IMR-90 (cell line): ENCODE data around the gene SYNPR. TPM values are rescaled to one million over a fixed set of nuclear protein-coding genes. Genes with fewer than 3 reads are reported as not detected.

Experiments used
- ATAC-seq: fragments of 200-7000 bp; cut with Tn5 transposase; 2 replicates; pipeline ENCODE4 v1.9.1; 2020; ENCODE audit warnings: low read depth, mild to moderate bottlenecking, moderate library complexity
- BruUV-seq: library from RNA; stranded (reverse); fragments of 400-500 nt; replicated peaks from 2 replicates; lab custom pipeline; 2021; lab: Mats Ljungman, UMichigan
- CTCF ChIA-PET: fragments of 300-600 bp; formaldehyde crosslinking; extraction: SDS; loops from one replicate; lab custom pipeline; 2021; ENCODE audit warnings: antibody characterized with exemption; lab: Yijun Ruan, JAX
- POLR2A ChIA-PET: fragments of 300-600 bp; sonication (Branson Sonifier 250); formaldehyde crosslinking; loops from one replicate; lab custom pipeline; 2022; ENCODE audit warnings: antibody characterized with exemption; ENCODE audit not compliant: unreplicated experiment; lab: Charles Lee
- DNase-seq: peaks from one replicate; pipeline ENCODE4 v3.0.0; 2013
- H2AFZ ChIP-seq: replicated peaks from 2 replicates; pipeline ENCODE3; 2013; ENCODE audit warnings: low read length, mild to moderate bottlenecking; ENCODE audit not compliant: poor library complexity
- H2AK5ac ChIP-seq: 2 replicates; pipeline ENCODE4 v1.6.1; 2013; ENCODE audit warnings: low read depth, low read length, inconsistent platforms
- H2AK9ac ChIP-seq: replicated peaks from 2 replicates; pipeline ENCODE3; 2013; ENCODE audit warnings: mild to moderate bottlenecking, low read depth, low read length, moderate library complexity; ENCODE audit not compliant: poor library complexity
- H2BK120ac ChIP-seq: 2 replicates; pipeline ENCODE4 v1.6.1; 2013; ENCODE audit warnings: low read depth, low read length, inconsistent platforms
- H2BK15ac ChIP-seq: 3 replicates; pipeline ENCODE4 v1.6.1; 2013; ENCODE audit warnings: low read depth, low read length, inconsistent platforms
- H2BK20ac ChIP-seq: 2 replicates; pipeline ENCODE4 v1.6.1; 2013; ENCODE audit warnings: low read depth, mild to moderate bottlenecking, inconsistent platforms, low read length, moderate library complexity
- H2BK5ac ChIP-seq: 2 replicates; pipeline ENCODE4 v1.6.1; 2013; ENCODE audit warnings: mild to moderate bottlenecking, low read depth, low read length, inconsistent platforms; ENCODE audit not compliant: poor library complexity, severe bottlenecking
- H3K14ac ChIP-seq: replicated peaks from 2 replicates; pipeline ENCODE4 v1.6.1; 2013; ENCODE audit warnings: low read depth, low read length, inconsistent platforms
- H3K18ac ChIP-seq: 2 replicates; pipeline ENCODE4 v1.6.1; 2013; ENCODE audit warnings: low read depth, low read length, control low read depth
- H3K23ac ChIP-seq: 2 replicates; pipeline ENCODE4 v1.6.1; 2013; ENCODE audit warnings: low read depth, low read length, inconsistent platforms
- H3K27ac ChIP-seq: 2 replicates; pipeline ENCODE4 v1.5.1; 2013; ENCODE audit warnings: mild to moderate bottlenecking, control low read depth, low read length; ENCODE audit not compliant: insufficient read depth
- H3K27me3 ChIP-seq: 2 replicates; pipeline ENCODE4 v1.6.1; 2013; ENCODE audit warnings: low read length; ENCODE audit not compliant: control insufficient read depth, insufficient read depth
- H3K36me3 ChIP-seq: 2 replicates; pipeline ENCODE4 v1.6.1; 2013; ENCODE audit warnings: low read length, mixed read lengths; ENCODE audit not compliant: control insufficient read depth, insufficient read depth
- H3K4ac ChIP-seq: 2 replicates; pipeline ENCODE4 v1.6.1; 2013; ENCODE audit warnings: low read depth, low read length, inconsistent platforms
- H3K4me1 ChIP-seq: 2 replicates; pipeline ENCODE4 v1.6.1; 2013; ENCODE audit warnings: low read length, mixed read lengths; ENCODE audit not compliant: control insufficient read depth, insufficient read depth
- H3K4me2 ChIP-seq: 2 replicates; pipeline ENCODE4 v1.6.1; 2013; ENCODE audit warnings: low read depth, mild to moderate bottlenecking, control low read depth, low read length, moderate library complexity
- H3K4me3 ChIP-seq: 2 replicates; pipeline ENCODE4 v1.5.1; 2013; ENCODE audit warnings: low read depth, mild to moderate bottlenecking, control low read depth, low read length, moderate library complexity; ENCODE audit not compliant: insufficient read depth
- H3K56ac ChIP-seq: 2 replicates; pipeline ENCODE4 v1.6.1; 2013; ENCODE audit warnings: low read length, inconsistent platforms; ENCODE audit not compliant: insufficient read depth; ENCODE audit errors: extremely low read depth
- H3K79me1 ChIP-seq, 2 experiments: 2 replicates each; pipeline ENCODE4 v1.6.1; 2013; ENCODE audit warnings: low read length in 2 of 2, inconsistent platforms in 1 of 2, low read depth in 1 of 2
- H3K9ac ChIP-seq: 2 replicates; pipeline ENCODE4 v1.6.1; 2013; ENCODE audit warnings: low read depth, low read length, control low read depth
- H3K9me1 ChIP-seq: 2 replicates; pipeline ENCODE4 v1.6.1; 2013; ENCODE audit warnings: low read length, inconsistent platforms; ENCODE audit not compliant: insufficient read depth
- H3K9me3 ChIP-seq: 2 replicates; pipeline ENCODE4 v1.6.1; 2013; ENCODE audit warnings: low read length; ENCODE audit not compliant: control insufficient read depth, insufficient read depth
- H4K20me1 ChIP-seq: 2 replicates; pipeline ENCODE4 v1.6.1; 2013; ENCODE audit warnings: low read length, inconsistent platforms; ENCODE audit not compliant: insufficient read depth
- H4K5ac ChIP-seq: 2 replicates; pipeline ENCODE4 v1.6.1; 2013; ENCODE audit warnings: mild to moderate bottlenecking, low read depth, low read length, control low read depth
- H4K8ac ChIP-seq, 2 experiments: 2 replicates each; pipeline ENCODE4 v1.6.1; 2013; ENCODE audit warnings: low read depth in 2 of 2, low read length in 2 of 2, control low read depth in 1 of 2, inconsistent platforms in 1 of 2
- H4K91ac ChIP-seq: 2 replicates; pipeline ENCODE4 v1.6.1; 2013; ENCODE audit warnings: low read depth, low read length, inconsistent platforms; ENCODE audit not compliant: insufficient read depth
- BHLHE40 ChIP-seq: fragments of 150-350 bp; IDR thresholded peaks from 2 replicates; pipeline ENCODE4 v1.6.1; 2016; ENCODE audit warnings: mild to moderate bottlenecking, low read depth, low read length
- CHD1 ChIP-seq: IDR thresholded peaks from 2 replicates; pipeline ENCODE4 v1.6.1; 2012; ENCODE audit warnings: low read depth, low read length, improper control_type of control experiment
- CTCF ChIP-seq: conservative IDR thresholded peaks from 2 replicates; pipeline ENCODE4 v1.5.1; 2012; ENCODE audit warnings: mild to moderate bottlenecking, low read depth, low read length, improper control_type of control experiment
- MAFK ChIP-seq: IDR thresholded peaks from 2 replicates; pipeline ENCODE4 v1.6.1; 2012; ENCODE audit warnings: low read depth, low read length, improper control_type of control experiment
- RAD21 ChIP-seq: IDR thresholded peaks from 2 replicates; pipeline ENCODE4 v1.6.1; 2012; ENCODE audit warnings: low read length, improper control_type of control experiment
- SMC3 ChIP-seq: fragments of 150-350 bp; IDR thresholded peaks from 2 replicates; pipeline ENCODE4 v1.6.1; 2016; ENCODE audit warnings: low read depth, mild to moderate bottlenecking, antibody characterized with exemption, low read length, moderate library complexity
- WGBS, 2 experiments: methylation state at CpG; one replicate each; pipeline versions ENCODE4 v1.1.5 to v1.1.7; 2013; ENCODE audit warnings: missing lambda C conversion rate in 2 of 2; ENCODE audit not compliant: insufficient read length in 1 of 2; ENCODE audit errors: extremely low coverage in 2 of 2; 5-methylcytosine and 5-hydroxymethylcytosine counted together
- dilution Hi-C: fragments of 300-500 bp; cut with HindIII; formaldehyde crosslinking; loops from one replicate; pipeline ENCODE4 v1.14.3; 2018; ENCODE audit warnings: low sequenced_read_pairs; ENCODE audit not compliant: unreplicated experiment
- in situ Hi-C: fragments of 300-500 bp; cut with MboI; formaldehyde crosslinking; loops from 3 replicates; pipeline ENCODE4 v1.14.3; 2019; ENCODE audit warnings: low sequenced_read_pairs, inconsistent platforms, mixed read lengths
- intact Hi-C: fragments of 100-400 bp; cut with micrococcal nuclease; formaldehyde crosslinking; loops from 2 replicates; pipeline ENCODE4 v1.10.0; 2022
- polyA plus RNA-seq, 3 experiments: library from polyadenylated mRNA; depleted of rRNA; stranded (reverse); fragments of >200 nt; gene quantifications; 2 replicates each; pipeline ENCODE4 v1.2.3, GENCODE V29; 2012; ENCODE audit warnings: low replicate concordance in 1 of 3
- total RNA-seq: library from RNA; depleted of rRNA; stranded (reverse); fragments of >200 nt; gene quantifications from 2 replicates; pipeline ENCODE4 v1.2.3, GENCODE V29; 2012

Gene SYNPR
- total and polyA plus RNA-seq, 2 of the 4 experiments (the other 2 are of a cell fraction): not detected

DNA sequence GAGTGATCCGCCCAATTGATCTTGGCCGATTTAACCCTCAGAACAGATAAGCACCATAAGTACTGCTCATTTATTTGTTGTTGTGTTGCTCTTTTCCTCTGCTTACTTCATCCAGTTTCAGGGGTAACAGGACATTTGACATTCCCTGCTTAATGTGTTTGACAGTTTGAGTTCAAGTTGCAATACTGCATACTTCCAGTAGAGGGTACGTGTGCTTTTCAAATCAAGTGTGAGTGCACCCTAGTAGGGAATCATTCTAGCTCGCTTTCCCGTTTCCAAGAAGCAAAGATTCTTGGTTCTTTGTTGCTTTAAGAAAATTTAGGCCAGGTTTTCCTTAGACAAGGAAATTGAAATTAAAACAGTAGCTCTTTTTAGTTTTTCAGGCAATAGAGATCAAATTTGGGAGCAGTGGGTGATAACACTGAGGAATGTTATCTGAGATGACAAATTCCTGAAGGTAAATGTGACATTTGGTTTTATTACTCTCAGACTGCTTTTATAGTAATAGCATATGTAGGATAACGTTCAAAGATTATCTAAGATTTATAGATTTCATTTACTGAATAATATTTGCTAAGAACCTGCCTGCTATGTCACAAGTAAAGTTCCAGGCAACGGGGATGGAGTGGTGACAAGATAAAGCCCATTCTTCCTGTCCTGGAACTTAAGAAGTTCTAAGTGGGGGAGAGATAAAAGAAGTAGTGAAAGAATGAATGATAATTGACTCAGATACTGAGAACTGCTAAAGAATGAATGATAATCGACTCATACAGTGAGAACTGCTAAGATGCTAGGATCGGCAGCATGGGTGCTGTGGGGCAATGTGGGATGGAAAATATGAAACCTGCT is 73.3 kb downstream of the SYNPR start:
- no peaks in the 10 kb centered on the region for H3K9me1 ChIP-seq
- H2BK15ac ChIP-seq: no peak overlapping the region
- in situ Hi-C loops (loop anchor here (5.0 to 10.0 kb wide), 3 partner anchors 313 to 641 kb away; partner anchors contain the start of gene C3orf49), dilution Hi-C loops (no loop called here), intact Hi-C loops (loop anchor here (1.0 kb wide), 2 partner anchors 467 to 642 kb away; no protein-coding TSS in a partner anchor)
- no peak overlapping the region for H2BK120ac ChIP-seq
- no peaks in the 10 kb centered on the region for H3K4me1 ChIP-seq
- no peak overlapping the region for H2AFZ ChIP-seq
- no peak overlapping the region for H2BK5ac ChIP-seq
- no peak overlapping the region for H3K23ac ChIP-seq
- BruUV-seq: no TSS peak
- H3K9me3 ChIP-seq: no peaks in the 10 kb centered on the region
- H3K4me3 ChIP-seq: no peak overlapping the region
- H3K14ac ChIP-seq: no peak overlapping the region
- H3K79me1 ChIP-seq: no peaks in the 10 kb centered on the region
- H2AK5ac ChIP-seq: no peak overlapping the region
- no peaks in the 10 kb centered on the region for H4K20me1 ChIP-seq
- H3K9ac ChIP-seq: no peak overlapping the region
- no peak overlapping the region for H3K4ac ChIP-seq
- H4K91ac ChIP-seq: no peak overlapping the region
- TF ChIP-seq CHD1: no peak
- TF ChIP-seq CTCF: peak; percentile 76
- TF ChIP-seq MAFK: no peak
- TF ChIP-seq SMC3: peak; percentile 62
- TF ChIP-seq RAD21: peak; percentile 76
- TF ChIP-seq BHLHE40: no peak
- CTCF ChIA-PET: interaction anchor here (0.6 to 5.4 kb wide), 9 partner anchors 9 to 467 kb away, joined by 3 to 52 read pairs (median 3); partner anchors contain the start of gene C3orf49
- POLR2A ChIA-PET: no interaction called here
- no peaks in the 10 kb centered on the region for H3K36me3 ChIP-seq
- no peak overlapping the region for H4K8ac ChIP-seq
- H3K4me2 ChIP-seq: no peak overlapping the region
- no peak overlapping the region for H3K27ac ChIP-seq
- no peak overlapping the region for H2AK9ac ChIP-seq
- H2BK20ac ChIP-seq: no peak overlapping the region
- WGBS, 2 experiments: 27% methylated on average over 3 of the region's 9 CpGs; no CpG with 5 or more reads in 1 of the 2 experiments
- H3K56ac ChIP-seq: no peak overlapping the region
- no peak overlapping the region for H4K5ac ChIP-seq
- ATAC-seq (peak; percentile 91), DNase-seq (peak; percentile 64)
- no peak overlapping the region for H3K18ac ChIP-seq
- H3K27me3 ChIP-seq: peaks cover 2% of the 10 kb centered on the region; the same call in 1 of the 2 replicates
